GM18517 (cell line): ENCODE results near the gene KCTD7.
"Not testable (repeated sequence)": the region's sequence is repeated elsewhere in the genome, so short reads cannot be mapped to it uniquely, and the experiment has no call there.

Source experiments
- ATAC-seq: cut with Tn5 transposase; IDR thresholded peaks from one replicate; pipeline ENCODE4 v1.9.1; 2021; ENCODE audit warnings: mild to moderate bottlenecking, moderate library complexity; ENCODE audit not compliant: unreplicated experiment

Gene KCTD7

DNA sequence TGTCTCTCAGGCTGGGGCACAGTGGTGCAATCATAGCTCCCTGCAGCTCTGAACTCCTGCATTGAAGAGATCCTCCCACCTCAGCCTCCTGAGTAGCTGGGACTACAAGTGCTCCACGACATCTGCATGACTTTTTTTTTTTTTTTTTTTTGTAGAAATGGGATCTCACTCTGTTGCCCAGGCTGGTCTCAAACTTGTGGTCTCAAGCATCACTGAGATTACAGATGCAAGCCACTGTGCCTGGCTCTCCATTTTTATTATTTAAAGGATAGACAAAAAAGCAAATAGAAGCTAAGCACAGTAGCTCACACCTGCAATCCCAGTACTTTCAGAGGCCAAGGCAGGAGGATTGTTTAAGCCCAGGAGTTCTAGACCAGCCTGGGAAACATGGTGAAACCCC is 13.0 kb upstream of the KCTD7 start:
- ATAC-seq: no peak

GRCh38 chr7:66617295-66617694 is 11.4 kb upstream of the KCTD7 start:
- no peak for ATAC-seq

- ATAC-seq: not testable (repeated sequence)
Measured at GRCh38 chr7:66619341-66619948, 9.2 kb upstream of the KCTD7 start.

- ATAC-seq: no peak
Measured at GRCh38 chr7:66626331-66626934, 2.2 kb upstream of the KCTD7 start.

DNA sequence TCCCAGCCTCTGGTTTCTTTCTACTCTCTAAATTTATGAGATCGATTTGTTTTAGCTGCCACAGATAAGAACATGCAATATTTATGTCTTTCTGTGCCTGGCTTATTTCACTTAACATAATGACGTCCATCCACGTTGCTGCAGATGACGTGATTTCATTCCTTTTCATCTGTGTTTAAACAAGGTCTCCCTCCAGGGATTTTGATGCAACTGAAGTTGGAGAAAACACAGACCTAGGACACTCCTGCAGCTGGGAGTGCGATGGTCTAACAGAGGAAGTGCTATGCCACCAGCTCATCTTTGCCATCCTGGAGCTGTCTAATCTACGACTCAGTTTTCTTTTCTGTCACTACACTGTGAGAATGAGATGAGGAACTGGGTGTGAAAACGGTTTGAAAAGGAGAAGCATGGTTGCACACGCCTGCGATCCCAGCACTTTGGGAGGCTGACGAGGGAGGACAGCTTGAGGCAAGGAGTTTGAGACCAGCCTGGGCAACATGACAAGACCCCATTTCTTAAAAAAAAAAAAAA is 1.5 kb upstream of the KCTD7 start:
- ATAC-seq: no peak

DNA sequence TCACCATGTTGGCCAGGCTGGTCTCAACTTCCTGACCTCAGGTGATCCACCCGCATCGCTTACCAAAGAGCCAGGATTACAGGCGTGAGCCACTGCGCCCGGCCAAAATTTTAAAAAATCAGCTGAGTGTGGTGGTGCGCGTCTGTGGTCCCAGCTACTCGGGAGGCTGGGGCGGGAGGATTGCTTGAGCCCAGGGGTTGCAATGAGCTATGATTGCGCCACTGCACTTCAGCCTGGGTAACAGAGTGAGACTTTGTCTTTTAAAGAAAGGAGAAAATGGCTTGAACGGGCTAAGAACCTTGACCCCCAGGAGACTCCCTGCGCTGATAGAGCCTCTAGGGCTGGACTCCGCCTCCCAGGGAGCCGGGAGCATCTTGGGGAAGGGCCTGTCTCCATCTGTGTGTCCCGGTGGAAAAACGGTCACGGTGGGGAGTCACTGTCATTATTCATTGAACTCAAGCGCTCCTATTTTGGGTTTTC is 760 bp upstream of the KCTD7 start:
- ATAC-seq: peak; percentile 3

GRCh38 chr7:66629222-66630062 is 761 bp downstream of the KCTD7 start:
- ATAC-seq: no peak

DNA sequence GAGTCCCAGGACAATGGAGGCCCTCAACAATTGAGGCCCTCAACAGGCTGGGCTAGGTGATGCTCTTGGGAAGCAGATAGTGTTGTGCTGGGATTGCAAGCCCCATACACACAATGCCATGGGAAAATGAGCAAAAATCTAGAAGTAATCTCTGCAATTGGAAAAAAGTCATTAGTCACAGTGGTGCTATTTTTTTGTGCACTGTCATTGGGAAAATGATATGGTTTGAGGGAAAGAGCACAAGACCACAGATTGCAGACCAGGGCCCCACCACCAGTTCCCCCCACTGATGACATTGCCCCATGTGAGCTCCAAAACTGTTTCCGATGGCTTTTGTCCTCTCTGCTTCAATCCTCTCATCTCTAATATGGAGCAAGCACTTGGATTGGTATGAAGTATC is 1.9 kb downstream of the KCTD7 start:
- ATAC-seq: no peak

GRCh38 chr7:66631471-66631870 is 2.8 kb downstream of the KCTD7 start:
- ATAC-seq: no peak

DNA sequence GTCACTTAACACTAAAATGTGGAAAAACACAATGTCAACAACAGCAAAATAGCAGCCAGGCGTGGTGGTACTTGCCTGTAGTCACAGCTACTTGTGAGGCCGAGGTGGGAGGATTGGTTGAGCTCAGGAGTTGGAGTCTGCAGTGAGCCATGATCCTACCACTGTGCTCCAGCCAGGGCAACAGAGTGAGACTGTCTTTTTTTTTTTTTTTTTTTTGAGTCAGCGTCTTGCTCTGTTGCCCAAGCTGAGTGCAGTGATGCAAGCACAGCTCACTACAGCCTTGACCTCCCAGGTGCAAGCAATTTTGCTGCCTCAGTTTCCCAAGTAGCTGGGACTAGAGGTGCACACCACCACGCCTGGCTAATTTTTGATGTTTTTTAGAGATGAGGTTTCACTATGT is 6.1 kb downstream of the KCTD7 start:
- ATAC-seq: no peak

DNA sequence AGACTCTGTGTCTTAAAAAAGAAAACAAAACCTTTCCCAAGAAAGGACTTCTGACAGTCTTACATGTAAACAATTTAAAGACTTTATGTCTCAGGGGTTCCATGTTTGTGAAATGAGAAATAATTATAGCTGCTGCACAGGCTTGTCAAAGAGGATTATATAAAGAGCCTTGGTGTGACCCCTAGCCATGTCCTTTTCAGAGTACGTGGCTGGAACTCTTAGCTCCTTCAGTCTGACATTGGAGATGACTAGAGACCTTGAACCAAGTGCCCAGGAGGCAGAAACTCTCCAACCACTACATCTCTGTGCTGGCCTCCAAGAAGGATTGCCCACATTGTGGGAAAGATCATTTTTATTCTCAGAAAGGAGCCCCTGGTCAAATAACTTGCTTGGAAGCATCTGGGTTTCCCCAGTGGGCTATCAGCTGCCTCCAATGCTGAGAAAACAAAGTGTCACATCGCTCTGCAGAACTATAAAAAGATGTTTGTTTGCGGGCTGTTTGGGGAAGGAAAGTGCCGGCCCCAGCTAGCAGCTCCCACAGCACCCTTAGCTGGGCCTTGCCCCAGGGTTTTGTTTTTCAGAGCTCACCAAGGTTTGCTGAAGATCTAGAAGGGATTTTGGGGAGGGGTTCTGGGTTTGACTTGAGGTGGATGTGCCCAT is 6.8 kb downstream of the KCTD7 start:
- not testable (repeated sequence) for ATAC-seq

DNA sequence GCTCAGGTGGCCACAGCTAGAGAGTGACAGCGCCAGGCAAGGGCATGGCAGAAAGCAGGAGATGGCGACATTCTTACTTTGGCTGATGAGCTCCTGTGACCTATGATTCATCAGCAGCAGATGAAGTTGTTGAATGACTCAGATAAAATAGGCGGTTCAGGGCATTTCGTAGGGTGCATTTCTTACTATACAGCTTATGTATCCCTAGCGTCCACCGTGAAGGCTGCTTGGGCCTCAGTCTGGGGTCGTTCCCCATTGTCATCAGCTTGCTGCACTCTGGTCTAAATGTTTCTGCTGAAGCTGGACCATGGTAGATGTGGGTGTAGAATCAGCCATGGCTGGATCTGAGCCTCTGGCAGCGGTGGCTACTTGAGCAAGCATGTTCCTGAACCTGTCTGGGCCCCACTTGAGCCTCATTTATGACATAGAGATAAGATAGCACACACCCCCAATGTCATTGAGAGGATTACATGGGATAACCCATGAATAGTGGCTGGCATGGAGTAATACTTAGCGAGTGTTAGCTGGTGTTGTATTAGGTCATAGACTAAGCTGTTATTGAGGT is 7.4 kb downstream of the KCTD7 start:
- ATAC-seq: not testable (repeated sequence)

GRCh38 chr7:66638309-66639099 is 9.8 kb downstream of the KCTD7 start:
- ATAC-seq: no peak

DNA sequence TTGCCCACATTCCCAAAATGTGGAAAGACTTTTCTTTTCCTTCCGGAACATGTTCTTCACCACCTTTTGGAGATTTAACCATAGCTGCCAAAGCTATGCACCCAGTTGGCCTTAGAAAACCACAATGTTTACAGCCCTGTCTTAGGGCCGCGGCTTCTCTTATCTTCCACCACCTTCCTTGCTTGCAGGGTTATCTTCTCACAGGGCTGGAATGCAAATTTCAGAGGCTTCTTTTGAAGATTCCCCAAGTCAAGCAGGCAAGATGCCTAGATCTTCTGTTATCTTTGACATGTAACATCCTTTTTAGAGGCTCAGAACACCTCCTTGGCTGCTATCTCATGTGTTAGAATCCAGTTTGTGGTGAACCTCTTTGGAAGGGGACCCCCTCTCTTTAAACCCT is 11.1 kb downstream of the KCTD7 start:
- no peak for ATAC-seq

GRCh38 chr7:66640802-66641525 is 12.3 kb downstream of the KCTD7 start:
- no peak for ATAC-seq

DNA sequence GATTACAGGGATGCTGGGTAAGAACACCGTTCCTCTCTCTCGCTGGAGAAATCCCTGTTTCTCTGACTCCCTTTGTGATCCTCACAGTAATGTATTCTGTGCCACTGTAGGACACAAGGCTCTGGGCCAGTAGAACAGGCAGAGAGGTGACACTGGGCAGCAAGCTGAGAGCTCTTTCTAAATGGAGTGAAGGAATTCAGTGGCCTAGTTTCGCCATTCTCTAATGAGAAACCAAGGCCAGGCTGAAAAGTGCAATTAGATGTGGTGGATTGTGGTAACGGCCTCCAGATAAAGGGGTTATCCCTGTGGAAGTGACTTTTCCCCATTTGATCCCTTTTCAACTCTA is 12.8 kb downstream of the KCTD7 start:
- ATAC-seq: no peak

DNA sequence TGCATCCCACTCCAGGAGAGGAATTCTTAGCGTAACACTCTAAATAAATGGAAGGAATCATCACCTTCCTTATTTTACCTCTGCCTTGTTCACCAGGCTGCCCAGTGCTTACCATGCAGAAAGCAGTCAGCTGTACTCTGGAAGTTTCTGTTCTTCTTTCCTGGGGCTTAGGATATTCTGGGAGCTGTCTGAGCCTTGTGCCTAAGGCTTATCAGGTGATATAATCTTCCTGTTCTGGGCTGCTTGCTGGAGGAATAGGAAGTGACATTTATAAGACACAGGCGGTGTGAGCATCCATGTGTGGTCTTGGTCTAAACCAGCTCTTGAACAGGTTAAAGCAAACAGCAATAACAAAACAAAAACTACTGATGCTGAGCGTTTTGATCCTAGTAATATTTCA is 13.5 kb downstream of the KCTD7 start:
- no peak for ATAC-seq

DNA sequence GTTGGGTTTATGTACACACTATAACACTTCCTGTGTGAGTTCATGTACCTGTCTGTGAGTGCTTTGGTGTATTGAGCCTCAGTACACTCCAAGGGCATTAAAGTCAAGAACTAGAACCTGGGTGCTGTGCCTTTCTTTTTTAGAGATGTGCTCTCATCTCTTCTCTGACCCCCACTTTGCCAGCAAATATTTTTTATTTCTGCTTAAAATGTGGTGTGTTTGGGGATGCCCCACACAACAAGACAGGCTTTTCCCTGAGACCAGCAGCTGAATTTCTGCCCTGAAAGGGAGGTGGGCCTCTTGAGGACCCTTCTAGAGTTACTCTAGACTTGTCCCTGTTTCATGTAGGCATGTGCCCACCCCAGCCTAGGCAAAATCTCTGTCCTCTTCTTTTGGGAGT is 14.3 kb downstream of the KCTD7 start:
- ATAC-seq: no peak

- ATAC-seq: no peak
Measured at GRCh38 chr7:66643395-66643794, 14.7 kb downstream of the KCTD7 start.

DNA sequence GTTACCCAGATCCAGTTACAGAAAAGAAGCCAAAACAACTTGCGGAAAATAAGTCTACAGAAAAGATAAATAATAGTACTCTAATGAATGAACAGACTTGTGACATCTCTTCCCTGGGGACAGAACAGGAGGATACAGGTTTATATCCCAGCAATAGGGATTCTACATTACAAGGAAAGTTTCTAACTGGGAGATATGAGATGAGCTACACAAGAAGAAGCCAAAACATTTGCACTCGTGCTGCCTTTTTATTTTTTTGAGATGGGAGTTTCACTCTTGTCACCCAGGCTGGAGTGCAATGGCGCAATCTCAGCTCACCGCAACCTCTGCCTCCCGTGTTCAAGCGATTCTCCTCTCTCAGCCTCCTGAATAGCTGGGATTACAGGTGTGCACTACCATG is 22.3 kb downstream of the KCTD7 start:
- not testable (repeated sequence) for ATAC-seq
